T-helper 2 cell (primary cell): ENCODE data around the gene PLCB4.

Experiments
- DNase-seq, 5 experiments: peaks; one replicate each; pipeline versions ENCODE4 v3.0.0 to v3.0.0-alpha.2; 2012 to 2022

Gene PLCB4

DNA sequence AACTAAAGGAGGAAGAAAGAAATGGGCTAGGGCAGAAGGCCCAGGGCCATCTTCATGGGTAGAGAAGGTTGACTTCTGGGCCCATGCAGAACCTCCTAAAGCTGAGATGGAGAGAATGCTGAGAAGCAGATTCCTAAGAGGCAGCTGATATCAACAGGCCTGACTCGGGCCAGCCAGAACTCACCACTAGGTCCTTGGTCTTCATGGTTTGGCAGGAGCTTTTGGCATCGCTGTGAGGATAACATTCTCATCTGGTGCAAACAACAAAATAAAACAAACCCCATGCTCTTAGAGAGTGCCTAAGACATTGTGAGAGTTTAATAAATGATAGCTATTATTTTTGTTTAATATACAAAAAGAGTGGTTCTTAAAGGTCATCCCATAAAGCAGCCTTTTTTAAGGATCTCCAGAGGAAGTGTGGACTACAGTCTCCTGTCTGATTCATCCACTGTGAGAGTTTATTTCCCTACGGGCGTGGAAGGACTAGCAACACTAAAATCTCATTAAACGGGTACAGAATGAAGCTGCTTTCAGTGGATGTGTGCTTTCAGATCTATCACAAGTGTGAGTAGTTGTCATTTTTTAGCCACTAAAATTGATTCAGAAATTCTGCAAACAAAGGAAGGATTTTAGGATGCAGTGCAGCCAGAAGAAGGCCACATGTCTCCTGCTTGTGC, 160.0 kb downstream of the PLCB4 start:
- DNase-seq, result no peak

DNA sequence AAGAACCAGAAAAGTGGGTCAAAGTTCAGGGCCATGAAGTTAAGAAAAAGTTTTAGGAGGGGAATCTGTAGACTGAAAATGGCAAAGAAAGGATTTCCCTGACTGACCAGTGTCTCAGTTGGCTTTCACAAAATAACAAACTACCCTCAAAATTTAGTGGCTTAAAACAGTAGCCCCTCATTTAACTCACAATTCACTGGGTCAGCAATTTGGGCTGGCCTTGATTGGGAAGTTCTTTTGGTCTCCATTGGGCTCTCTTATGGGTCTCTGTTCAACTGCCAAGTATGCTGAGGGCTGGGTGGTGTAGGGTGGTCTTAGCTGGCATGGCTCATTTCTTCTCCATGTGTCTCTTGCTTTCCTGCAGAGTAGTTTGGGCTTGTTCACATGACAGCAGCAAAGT, 161.5 kb downstream of the PLCB4 start:
- no peak for DNase-seq

DNA sequence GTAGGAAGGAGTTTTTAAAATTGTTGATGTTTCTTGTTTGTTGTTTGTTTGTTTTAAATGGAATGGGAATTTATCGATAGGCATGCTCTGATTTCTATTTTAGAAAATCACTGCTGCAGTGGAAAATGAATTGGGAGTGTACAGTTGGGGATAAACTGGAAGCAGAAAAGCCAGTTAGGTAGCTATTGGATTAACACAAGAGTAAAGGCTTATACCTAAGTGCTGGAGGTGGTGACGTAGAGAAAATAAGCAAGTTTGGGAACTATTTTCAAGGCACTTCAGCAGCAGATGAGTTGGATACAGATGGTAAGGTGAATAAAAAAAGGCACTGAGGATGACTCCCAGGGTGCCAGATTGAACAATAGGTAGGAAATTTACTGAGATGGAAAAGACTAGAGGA, 164.9 kb downstream of the PLCB4 start:
- no peak for DNase-seq

DNA sequence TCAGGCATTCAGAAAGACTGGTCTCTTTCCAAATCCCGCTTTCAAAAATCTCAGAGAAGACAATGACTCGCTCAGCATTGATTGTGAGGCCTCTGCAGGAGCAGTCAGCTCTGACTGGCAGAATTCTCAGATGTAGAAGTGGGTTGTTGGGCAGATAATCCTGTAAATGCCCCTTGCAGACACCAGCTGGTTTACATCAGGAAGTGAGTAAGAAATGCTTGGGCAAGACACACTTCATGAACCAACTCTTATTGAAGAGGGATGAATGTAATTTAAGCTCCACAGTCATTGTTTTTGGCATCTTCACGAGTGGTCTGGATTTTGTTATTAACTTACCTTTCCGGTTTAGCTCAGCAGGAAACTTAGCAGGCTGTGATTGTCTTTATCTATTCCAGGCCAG, 166.6 kb downstream of the PLCB4 start:
- no peak for DNase-seq

DNA sequence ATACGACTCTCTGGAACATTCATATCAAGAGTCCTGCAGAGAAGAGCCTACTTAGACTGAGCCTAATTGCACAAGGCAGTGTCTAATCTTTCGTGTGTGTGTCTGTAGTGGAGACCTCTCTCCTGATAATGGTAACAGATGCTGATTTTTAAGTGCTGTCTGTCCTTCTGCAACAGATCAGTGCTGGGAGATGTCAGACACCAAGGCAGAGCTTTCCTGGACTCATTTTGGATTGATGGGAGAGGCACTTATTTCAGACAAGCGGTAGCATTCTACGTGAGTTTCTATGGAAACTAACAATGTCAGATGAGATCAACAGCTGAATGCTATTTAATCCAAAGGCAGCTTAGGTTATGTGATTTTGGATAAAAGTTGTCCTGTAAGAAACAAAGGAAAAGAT, 167.6 kb downstream of the PLCB4 start:
- DNase-seq, result no peak

DNA sequence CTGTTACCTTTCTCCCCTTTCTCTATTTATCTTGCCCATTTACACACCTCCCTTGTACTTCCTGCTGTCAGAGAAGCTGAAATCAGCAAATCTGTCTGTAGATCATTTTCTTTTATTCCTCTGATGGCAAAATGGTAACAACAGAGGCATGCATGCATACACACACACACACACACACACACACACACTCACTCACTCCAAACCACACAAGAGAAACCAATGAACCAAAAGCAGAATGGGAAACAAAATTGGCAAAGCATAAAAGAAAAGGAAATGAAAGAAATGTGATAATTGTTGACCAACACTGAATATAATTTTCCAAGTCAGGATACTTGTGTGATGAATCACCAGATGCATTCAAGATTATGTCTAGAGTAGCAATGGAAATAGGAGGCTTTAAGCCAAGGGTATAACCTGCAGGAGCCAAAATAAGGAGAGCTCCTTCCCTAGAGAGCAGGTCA, 172.4 kb downstream of the PLCB4 start:
- no peak for DNase-seq

DNA sequence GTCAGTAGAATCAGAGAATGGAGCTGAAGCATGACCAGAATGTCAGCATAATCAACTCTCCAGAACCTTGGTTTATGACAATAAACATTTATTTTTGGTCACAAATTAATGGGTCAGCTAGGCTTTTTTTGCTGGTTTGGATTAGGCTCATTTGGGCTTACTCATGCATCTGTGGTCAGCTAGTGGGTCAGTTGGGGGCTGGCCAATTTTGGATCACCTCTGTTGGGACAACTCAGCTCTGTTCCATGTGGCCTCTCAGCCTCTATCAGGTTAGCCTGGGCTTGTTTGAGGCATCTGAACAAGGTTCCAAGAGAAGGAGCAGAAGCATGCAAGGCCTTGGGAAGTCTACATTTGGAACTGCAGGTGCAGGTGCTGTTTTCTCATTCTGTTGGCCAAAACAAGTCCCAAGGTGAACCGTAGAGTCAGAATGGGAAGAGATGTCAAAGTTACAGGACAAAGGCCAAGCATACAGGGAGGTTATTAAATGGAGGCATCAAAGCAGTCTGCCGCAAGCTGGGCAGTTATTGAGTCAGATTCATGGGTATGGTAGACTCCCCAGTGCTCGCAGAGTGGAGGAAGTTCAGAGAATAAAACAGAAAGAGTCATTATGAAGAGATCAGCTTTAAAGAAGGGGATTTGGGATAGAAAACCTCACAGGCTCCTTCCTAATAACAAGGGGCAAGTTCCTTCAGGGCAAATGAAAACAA, 173.0 kb downstream of the PLCB4 start:
- DNase-seq, result no peak

DNA sequence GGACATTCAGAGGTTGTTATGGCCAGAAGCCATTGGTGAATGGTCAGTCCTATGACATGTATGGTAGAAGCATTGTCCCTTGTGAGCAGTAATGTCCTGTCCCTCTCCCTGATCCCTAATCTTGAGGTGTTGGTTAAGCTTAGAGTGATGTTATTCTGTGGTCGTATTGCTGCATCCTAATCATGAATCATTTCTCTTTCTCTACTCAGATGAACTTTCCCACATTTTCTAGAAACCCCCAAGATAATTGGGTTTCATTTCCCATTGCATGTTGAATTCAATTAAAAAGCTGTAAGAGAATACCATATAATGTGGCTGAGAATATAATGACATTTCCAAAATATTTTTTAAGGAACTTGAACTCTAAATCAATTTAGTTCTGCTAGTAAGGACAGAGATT, 175.1 kb downstream of the PLCB4 start:
- DNase-seq, result no peak

DNA sequence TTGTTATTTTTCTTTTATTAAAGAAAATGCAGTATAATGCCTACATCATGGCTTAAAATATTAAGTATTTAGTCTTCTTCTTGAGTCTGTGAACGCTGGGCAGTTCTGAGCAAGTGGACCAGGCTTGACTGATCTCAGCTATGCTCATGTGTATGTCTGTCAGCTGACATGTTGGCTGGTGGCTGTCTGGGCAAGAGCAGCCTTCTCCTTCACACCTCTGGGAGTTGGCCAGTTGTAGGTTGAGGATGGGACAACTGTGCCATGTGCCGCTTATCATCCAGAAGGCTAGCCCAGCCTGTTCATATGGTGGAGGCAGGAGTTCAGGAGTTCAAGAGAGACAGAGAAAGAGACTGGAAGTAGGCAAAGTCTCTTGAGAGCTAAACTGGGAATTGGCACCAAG, 175.9 kb downstream of the PLCB4 start:
- DNase-seq, result no peak

DNA sequence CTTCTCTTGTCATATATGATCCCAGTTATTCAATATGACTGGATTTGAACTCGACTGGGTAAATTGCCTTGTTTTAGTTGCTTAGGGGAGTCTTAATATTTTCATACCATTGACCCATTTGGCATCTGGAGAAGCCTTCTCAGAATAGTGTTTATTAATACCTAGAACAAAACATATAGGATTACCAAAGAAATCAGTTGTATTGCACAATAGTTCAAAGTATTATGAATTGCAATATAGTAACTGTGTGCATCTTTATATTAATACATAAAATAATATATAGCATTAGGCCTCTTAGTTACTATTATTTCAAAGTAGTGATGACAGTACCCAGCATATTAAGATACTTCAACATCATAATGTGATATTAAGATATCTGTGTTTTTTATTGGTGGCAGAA, 177.8 kb downstream of the PLCB4 start:
- DNase-seq, result no peak

DNA sequence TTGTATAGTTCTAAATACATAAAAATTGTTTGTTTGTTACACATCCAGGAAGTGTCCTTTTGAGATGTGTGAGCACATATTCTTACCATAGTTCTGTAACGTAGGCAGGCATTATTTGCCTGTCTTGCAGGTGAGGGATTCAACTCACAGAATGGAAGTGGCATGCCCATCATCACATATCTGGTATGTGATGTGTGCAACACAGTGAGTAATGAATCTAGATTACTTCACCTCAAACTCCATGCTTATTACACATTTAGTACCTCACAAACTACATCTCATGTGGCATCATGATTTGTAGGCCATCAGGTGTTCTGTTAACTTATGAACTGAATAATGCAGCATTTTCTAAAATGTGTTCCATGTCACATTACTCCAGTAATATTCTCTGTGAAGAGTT, 181.6 kb downstream of the PLCB4 start:
- no peak for DNase-seq

DNA sequence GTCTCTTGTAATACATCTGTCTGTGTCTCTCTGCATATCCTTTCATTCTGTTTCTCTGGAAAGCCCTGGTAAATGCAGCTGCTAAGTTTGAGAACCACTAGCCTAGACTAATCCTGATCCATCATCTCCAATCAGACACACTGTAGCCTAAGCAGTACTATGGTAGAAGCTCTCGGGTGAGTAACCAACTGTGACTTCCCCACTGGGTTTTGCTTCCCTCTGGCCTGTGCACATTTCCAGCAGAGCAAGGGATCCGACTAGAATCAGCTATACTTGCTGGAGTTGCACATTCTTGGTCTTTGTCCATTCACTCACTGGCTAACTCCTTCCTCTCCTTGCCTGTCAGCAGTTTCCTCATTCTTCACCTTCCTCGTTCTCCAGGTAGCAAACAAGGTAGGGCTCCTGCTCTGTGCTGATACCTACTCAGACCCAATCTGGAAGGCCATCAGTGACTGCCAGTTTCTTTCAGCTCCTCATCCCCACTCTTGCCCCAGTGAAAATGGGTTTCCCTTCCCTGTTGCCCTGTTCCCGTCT, 184.2 kb downstream of the PLCB4 start:
- DNase-seq, result no peak

DNA sequence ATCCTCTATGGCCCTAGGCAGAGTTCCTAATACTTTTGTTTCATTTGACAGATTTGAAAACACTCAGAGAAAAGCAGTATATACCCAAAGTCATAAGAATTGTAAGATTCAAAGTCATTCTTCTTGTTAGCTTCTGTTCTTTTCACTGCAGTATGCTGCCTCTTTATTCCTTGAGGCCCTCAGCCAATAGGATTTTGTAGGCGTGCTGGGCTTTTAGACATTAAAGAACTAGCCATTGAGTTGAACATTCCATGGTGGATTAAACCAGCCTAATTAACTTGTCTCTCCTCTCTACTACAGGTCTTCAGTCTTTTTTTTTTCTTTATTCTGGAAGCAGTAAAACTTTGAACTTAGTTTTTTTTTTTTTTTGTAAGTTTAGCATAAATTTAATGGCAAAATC, 186.3 kb downstream of the PLCB4 start:
- DNase-seq, result no peak

DNA sequence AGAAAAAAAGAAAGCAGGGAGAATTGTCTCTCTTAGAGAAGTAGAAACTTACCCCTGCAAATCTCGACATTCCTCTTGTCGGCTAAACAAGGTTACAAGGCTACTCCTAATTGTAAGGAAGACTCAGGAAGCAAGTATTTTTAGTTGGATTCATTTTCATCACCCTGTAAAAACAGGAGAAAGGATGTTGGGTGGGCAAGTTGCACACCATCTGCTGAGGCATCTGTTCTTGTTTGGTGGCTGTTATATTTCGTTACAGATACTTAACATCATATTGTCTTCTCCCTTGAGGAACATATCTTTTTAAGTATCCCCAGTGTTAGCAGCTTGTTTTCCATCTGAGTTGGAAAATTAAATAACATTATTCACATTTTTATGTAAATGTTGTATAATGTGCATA, 187.5 kb downstream of the PLCB4 start:
- DNase-seq, result no peak

DNA sequence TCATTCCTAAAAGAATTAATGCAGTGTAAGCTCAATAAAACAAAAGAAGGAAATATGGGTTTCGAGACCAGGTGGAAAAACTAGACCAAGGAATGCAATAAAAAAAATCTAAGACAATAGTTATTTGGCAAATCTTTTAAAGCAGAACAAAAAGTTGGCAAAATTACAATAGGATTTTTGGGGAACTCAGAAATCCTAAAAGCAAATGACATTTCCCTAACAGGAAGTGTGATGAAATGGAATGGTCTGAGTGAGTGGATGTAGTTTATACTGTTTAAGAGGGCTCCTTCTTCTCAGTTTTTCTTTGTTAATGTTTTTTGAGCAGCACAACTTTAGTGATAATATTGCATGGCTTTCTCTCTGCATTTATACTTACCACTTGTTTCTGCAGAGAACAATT, 190.0 kb downstream of the PLCB4 start:
- no peak for DNase-seq

DNA sequence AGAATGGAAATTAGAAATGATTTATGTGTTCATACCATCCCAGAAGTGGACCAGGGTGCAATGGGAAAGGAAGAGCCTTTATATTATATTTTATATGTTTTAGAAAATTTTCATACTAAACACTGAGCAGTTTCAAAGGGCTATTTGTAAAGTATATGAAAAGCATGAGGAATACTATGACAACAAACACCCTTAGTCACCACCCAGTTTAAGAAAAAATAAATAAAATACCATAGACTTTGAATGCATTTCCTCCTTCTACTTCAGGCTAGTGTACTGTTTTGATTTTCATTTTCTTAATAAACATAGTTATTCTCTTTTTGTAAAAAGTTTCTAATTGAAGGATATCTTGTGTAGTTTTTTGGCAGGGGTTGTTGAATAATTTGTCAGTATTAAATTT, 191.1 kb downstream of the PLCB4 start:
- DNase-seq, result no peak

DNA sequence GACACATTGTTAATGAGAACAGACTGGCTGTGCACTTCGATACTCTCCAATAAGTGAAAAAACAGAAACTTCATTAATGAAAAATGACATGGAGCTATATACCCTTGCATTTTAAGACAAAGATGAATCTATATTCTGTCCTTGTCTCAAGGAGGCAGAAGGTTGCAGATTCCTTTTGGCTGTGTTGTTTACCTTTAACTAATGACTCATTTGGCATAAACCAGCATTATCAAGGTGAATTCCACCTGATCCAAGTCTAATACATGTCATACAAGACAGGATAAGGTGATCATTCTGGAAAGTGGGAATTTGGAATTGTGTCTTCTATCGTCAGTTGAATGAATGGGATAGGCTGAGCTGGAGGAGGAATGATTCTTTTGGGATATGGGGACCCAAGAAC, 192.9 kb downstream of the PLCB4 start:
- no peak for DNase-seq

DNA sequence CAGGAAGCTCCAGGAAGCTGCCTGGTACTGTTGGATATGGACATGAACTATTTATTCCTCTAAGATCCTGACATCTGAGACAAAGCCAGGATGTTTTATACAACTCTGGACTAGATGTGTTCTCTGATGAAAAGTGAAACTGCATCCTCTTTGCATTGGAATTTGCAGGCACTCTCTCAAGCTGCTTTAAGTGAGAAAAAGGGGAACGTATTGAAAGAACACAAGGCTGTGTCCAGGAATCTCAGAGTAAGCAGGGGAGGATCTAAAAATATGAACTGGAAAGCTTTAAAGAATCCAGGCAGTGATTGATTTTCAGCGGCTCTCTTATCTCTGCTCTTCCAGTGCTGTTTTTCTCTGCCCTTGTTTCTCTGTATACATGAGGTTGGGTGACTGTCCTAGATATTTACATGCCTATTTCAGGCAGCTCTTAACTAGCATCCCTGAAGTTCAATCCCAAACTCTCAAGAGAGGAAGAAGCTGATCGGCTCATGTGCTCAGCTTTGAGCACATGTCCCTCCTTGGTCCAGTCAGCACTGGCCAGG, 193.8 kb downstream of the PLCB4 start:
- no peak for DNase-seq

DNA sequence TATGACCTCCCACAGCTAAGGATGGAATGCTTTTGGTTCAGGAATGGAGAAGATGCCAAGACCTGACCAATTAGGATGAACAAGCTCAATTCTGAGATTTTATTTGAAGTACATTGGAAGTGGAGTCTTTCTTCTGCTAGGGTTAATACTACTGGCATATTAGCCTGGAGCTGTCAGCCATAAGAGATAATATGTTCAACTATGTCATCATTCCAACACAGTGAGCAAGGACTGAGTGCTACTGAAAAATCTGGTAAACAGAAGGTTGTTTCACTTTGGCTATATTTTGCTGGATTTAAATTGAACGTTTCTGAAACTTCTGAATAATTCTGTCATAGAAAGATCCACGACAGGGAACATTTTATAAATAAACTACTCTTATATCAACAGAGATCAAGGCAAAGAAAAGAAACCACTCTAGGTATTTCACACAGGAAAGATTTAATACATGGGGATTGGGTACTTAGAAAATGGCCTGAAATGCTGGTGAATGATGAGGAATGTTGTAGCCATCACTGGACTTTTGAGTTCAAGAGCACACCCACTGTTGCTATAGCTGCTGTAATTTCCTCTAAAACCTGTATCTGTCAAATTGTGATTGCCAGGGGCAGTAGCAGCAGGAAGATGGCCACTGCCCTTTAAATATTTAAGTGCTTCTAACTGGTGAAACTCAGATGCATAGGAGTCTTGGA, 200.5 kb downstream of the PLCB4 start:
- DNase-seq, result no peak

DNA sequence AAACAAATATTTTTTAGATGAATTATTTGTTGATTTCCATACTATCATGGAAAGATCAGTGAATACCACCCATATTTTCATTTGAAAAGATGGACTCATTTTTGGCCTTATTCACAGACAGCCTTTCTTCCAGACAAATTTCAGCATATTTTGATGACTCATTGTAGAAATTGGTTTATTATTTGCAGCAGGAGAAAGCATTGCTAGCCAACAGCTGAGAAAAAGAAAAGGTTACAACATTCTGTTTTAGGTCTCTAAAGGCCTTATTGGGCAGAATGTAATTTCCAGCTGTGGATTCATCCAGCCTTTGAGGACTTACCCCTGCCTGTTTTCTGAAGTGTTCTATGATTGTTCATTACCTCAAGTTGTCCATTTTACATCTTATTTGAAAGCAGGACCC, 201.9 kb downstream of the PLCB4 start:
- no peak for DNase-seq

DNA sequence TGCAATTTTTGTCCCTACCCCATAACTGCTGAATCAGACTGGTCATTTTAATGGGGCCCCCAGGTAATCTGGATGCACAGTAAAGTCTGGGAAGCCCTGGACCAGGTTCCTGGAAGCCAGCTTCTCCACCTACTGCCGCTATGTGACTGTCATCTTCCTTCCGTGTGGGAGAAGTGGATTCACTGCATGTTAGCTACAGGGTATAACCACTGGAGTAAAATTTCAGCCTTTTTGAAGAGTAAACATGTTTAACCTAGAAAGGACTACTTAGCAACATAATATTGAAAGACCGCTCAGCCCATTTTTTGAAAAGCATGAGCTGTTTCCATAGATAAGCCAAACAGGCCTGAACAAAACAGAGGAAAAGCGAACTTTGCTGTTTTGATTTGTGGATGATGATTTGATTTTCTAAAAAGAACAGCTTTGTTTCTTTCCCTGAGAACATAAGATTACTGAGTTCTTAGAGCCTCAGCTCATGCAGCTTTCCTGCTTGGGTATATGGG, 208.1 kb downstream of the PLCB4 start:
- DNase-seq, result no peak

DNA sequence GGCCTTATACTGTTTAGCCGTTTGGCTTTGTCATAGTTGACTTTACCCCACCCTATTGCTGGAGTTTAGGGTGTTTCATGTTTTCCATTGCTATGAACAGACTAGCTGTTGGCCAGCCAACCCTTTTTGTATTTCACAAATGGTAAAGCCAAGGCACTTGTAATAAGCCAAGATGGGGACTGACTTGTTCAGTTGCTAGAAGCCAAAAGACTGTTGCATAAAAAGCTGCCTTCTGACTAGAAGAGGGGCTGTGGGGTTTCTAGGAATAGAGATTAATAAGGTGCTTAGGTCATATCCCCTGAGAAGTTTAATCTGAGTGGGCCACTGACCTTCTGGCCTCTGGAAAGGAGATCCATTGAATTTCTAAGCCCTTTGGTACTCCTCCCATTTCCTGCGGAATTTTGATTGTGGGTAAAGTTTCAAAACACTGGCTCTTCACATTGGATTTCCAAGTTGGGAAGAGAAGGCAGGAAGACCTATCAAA, 211.1 kb downstream of the PLCB4 start:
- no peak for DNase-seq

DNA sequence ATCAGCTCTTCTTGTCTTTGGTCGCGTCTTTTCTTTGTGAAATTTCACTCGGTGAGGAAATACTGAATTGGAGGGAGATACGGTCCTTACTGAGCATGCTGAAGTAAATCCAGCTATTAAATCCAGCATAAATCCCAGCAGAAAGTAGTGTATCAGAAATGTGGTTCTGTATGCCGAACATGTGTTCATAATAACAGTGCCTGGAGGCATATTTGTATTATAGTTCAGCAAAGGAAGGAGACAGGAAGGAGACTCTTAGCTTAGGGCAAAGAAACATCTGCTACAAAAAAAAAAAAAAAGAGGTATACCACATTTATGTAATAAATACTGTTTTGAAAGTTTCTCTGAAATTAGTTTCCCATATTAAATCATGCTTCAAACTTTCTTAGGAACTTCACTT, 211.8 kb downstream of the PLCB4 start:
- DNase-seq, result no peak
